Neural cell (in vitro differentiated cells): Measurements from ENCODE around the gene ATP5F1C.

Experiments used
- EZH2 ChIP-seq: fragments of 200-600, 300-800 bp; shearing (Covaris generic), sonication (generic); IDR thresholded peaks from 2 replicates; pipeline ENCODE4 v1.6.1; 2014; ENCODE audit warnings: antibody characterized with exemption, low read length, borderline replicate concordance, mild to moderate bottlenecking; ENCODE audit not compliant: insufficient read depth, poor library complexity, severe bottlenecking
- RAD21 ChIP-seq: fragments of 450-650 bp; conservative IDR thresholded peaks from 2 replicates; pipeline ENCODE4 v1.6.1; 2014; ENCODE audit warnings: antibody characterized with exemption, mild to moderate bottlenecking, moderate library complexity
- TF ChIP-seq, protein P1 (sequence below): fragments of 450-650 bp; IDR thresholded peaks from 2 replicates; pipeline ENCODE4 v1.5.1; 2014; ENCODE audit warnings: antibody characterized with exemption, mild to moderate bottlenecking, moderate library complexity; ENCODE audit not compliant: poor library complexity, severe bottlenecking

DNA sequence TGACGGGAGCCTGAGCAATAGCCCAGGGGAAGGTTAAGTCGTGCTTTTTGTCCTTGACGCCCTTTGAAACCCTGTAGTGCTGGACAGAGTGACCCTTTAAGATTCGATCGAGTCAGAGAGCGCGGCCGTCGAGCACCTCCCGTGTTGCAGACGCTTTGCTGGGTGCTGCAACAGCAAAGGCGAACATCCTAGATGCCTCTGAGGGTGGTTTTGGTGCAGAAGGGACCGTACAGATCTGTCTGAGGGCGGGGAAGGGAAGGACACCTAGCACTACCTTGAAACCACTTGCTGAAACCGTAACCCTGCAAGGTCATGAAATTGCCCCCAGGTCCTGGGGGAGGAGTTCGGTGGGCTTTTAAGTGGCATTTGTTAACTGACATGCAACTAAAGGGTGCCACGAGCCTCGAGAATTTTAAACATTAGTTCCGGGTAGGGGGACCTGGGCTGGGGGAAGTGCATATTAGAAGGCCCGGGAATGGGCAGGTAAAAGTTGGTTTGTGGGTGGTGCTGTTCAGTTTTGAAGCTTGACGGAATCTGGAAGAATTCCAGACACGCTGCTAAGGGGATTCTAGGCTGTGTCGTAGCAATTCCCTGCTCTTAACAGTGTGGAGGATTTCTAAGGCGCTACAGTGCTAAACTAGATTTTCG lies 786 bp downstream of the ATP5F1C start:
- TF ChIP-seq RAD21 (no peak), EZH2 (no peak)
- TF ChIP-seq, protein P1, sequence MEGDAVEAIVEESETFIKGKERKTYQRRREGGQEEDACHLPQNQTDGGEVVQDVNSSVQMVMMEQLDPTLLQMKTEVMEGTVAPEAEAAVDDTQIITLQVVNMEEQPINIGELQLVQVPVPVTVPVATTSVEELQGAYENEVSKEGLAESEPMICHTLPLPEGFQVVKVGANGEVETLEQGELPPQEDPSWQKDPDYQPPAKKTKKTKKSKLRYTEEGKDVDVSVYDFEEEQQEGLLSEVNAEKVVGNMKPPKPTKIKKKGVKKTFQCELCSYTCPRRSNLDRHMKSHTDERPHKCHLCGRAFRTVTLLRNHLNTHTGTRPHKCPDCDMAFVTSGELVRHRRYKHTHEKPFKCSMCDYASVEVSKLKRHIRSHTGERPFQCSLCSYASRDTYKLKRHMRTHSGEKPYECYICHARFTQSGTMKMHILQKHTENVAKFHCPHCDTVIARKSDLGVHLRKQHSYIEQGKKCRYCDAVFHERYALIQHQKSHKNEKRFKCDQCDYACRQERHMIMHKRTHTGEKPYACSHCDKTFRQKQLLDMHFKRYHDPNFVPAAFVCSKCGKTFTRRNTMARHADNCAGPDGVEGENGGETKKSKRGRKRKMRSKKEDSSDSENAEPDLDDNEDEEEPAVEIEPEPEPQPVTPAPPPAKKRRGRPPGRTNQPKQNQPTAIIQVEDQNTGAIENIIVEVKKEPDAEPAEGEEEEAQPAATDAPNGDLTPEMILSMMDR = no peak
